NCI-H345 treated with DMSO at 0.1 percent for 48 hours (cell line): ENCODE data around the gene B3GNT5.

Experiments used
- DNase-seq: peaks from one replicate; lab custom pipeline; 2025; ENCODE audit not compliant: unreplicated experiment; lab: John Stamatoyannopoulos, UW

B3GNT5 gene

GRCh38 chr3:183264268-183264667, 11.2 kb downstream of the B3GNT5 start:
- DNase-seq: no peak

- DNase-seq: no peak
Measured at GRCh38 chr3:183265157-183265642, 12.1 kb downstream of the B3GNT5 start.

GRCh38 chr3:183265834-183266417, 12.9 kb downstream of the B3GNT5 start:
- no peak for DNase-seq

- no peak for DNase-seq
Measured at GRCh38 chr3:183266454-183266853, 13.4 kb downstream of the B3GNT5 start.

- DNase-seq: no peak
Measured at GRCh38 chr3:183267140-183267539, 14.1 kb downstream of the B3GNT5 start.

- no peak for DNase-seq
Measured at GRCh38 chr3:183268366-183268765, 15.3 kb downstream of the B3GNT5 start.

GRCh38 chr3:183269345-183269744, 16.3 kb downstream of the B3GNT5 start:
- no peak for DNase-seq

- no peak for DNase-seq
Measured at GRCh38 chr3:183270344-183270743, 17.3 kb downstream of the B3GNT5 start.

GRCh38 chr3:183272142-183272541, 19.1 kb downstream of the B3GNT5 start:
- no peak for DNase-seq

GRCh38 chr3:183272791-183273190, 19.7 kb downstream of the B3GNT5 start:
- DNase-seq: no peak

GRCh38 chr3:183274609-183275008, 21.6 kb downstream of the B3GNT5 start:
- DNase-seq: no peak

- DNase-seq: peak; percentile 10
Measured at GRCh38 chr3:183275418-183275817, 22.4 kb downstream of the B3GNT5 start.

- DNase-seq: no peak
Measured at GRCh38 chr3:183275937-183276336, 22.9 kb downstream of the B3GNT5 start.

GRCh38 chr3:183277260-183277659, 24.2 kb downstream of the B3GNT5 start:
- DNase-seq: no peak

- no peak for DNase-seq
Measured at GRCh38 chr3:183278479-183279088, 25.5 kb downstream of the B3GNT5 start.

GRCh38 chr3:183279371-183279770, 26.3 kb downstream of the B3GNT5 start:
- no peak for DNase-seq

GRCh38 chr3:183281126-183281797, 28.2 kb downstream of the B3GNT5 start:
- no peak for DNase-seq

GRCh38 chr3:183283886-183284285, 30.8 kb downstream of the B3GNT5 start:
- DNase-seq: no peak

GRCh38 chr3:183284570-183284969, 31.5 kb downstream of the B3GNT5 start:
- no peak for DNase-seq

- DNase-seq: no peak
Measured at GRCh38 chr3:183285318-183285717, 32.3 kb downstream of the B3GNT5 start.

- DNase-seq: no peak
Measured at GRCh38 chr3:183285828-183286457, 32.9 kb downstream of the B3GNT5 start.
